Cerebellar cortex (tissue), 1 donor: Measurements from ENCODE around the gene ODAM.
"Not testable (repeated sequence)": the region's sequence is repeated elsewhere in the genome, so short reads cannot be mapped to it uniquely, and the experiment has no call there.

Source experiments
- DNase-seq: peaks from one replicate; pipeline ENCODE4 v3.0.0-alpha.2; 2015; ENCODE audit warnings: low spot score

Gene ODAM, protein sequence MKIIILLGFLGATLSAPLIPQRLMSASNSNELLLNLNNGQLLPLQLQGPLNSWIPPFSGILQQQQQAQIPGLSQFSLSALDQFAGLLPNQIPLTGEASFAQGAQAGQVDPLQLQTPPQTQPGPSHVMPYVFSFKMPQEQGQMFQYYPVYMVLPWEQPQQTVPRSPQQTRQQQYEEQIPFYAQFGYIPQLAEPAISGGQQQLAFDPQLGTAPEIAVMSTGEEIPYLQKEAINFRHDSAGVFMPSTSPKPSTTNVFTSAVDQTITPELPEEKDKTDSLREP

GRCh38 chr4:70195425-70195824 lies at the start of gene ODAM:
Gene ODAM (plus strand): TSS chr4:70195725. CDS start chr4:70196544, 819 bp downstream.
- no peak for DNase-seq

GRCh38 chr4:70151271-70151670 lies 44.3 kb upstream of the ODAM start:
- no peak for DNase-seq

- DNase-seq, result no peak
Measured at GRCh38 chr4:70152088-70152487, 43.4 kb upstream of the ODAM start.

DNA sequence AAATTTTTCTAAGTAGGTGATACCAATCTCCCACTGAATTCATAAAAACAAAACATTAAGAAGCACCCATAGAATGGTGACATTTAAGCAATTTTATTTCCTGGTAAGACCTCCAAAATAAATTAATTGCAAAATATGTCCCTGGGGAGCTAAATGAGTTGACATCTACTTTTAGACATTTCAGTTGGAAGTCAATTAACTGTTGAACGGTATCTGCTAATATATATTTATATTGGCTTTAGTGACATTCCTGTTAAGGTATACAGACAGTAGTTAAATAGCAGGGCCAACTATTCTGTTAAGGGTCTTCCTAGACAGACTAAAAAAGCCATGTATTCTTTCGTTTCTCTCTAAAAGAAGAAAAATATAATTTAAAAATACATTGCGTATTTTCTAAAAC lies 41.6 kb upstream of the ODAM start, which contains the start of gene PRR27:
Gene PRR27, plus strand, starts transcription at position 301 of the 400 bp plus-strand sequence. CDS start 139 bp downstream, outside the sequence.
- no peak for DNase-seq

GRCh38 chr4:70158576-70158975 lies 36.9 kb upstream of the ODAM start:
- DNase-seq, result no peak

DNA sequence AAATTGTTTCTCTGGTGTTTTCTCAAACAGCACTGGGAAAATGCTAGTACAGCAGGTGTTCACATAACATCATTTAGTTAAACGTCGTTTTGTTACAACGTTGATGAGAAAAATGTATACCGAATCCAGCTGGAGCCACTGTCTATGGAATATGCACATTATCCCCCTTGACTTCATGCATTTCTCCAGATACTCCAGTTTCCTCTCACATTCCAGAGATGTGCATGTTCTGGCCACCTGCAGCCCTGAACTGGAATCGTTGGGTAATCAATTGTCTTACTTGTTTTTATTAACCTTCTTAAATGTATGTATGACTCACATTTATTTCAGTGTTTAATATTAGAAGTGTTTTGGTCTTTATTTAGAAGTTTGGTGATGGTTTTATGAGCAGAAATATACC lies 18.4 kb upstream of the ODAM start:
- no peak for DNase-seq

DNA sequence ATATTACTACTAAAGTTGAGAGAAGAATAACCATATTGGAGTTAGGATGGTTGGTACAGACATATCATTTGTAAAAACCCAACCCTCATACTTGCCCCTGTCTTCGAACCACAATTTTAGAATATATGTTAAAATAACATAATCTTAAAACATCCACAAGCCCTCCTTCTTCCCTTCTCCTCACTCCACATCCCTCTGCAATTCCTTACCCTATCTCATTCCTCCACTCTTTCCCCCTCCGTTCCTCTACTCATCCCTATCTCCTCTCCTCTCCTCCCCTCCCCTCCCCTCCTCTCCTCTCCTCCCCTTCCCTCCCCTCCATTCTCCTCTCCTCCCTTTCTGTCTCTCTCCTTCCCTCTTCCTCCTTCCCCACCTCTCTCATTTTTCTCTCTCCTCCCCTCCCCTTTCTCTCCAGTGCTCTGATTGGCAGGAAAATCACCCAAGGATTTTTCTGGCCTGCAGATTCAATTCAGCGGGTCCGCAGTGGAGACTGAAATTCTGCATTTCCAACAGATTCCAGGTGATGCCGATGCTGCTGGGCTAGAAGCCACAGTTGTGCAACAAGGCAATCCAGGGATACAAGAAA lies 17.4 kb upstream of the ODAM start:
- DNase-seq, result no peak

- no peak for DNase-seq
Measured at GRCh38 chr4:70179811-70180210, 15.7 kb upstream of the ODAM start.

GRCh38 chr4:70181864-70182263 lies 13.7 kb upstream of the ODAM start:
- no peak for DNase-seq

- no peak for DNase-seq
Measured at GRCh38 chr4:70182517-70183167, 12.9 kb upstream of the ODAM start.

- DNase-seq, result peak; percentile 19
Measured at GRCh38 chr4:70183168-70183939, 12.2 kb upstream of the ODAM start.

DNA sequence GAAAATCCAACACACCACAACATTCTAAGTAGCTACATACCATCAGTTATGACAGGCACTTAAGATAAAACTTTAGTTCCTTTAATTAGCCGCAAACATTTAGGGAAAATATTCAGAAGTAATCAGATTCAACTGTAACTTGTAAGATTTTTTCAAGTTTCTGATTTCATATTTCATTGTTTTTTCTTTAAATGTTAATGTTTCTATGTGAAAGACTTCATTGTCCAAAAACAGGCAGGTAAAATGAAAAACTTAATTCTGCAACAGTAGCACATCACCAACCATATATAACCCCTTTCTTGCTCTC lies 11.6 kb upstream of the ODAM start:
- no peak for DNase-seq

DNA sequence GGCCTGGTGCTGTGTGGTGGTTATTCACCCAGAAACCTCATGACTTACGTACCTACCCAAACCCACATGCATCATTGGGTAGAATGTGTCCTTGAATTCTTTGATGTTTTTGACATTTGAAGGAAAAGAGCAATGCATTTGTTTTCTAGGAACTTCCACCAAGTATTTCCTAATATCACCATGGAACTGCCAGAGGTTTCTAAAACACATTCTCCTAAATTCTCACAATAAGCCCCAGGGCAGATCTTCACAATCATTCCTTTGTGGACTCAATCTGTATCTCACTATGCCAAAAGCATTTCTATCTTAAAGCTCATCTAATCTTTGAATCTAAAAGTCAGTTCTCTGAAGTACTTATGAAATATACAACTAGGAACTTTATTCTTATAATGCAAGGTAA lies 8.3 kb upstream of the ODAM start:
- DNase-seq, result no peak

DNA sequence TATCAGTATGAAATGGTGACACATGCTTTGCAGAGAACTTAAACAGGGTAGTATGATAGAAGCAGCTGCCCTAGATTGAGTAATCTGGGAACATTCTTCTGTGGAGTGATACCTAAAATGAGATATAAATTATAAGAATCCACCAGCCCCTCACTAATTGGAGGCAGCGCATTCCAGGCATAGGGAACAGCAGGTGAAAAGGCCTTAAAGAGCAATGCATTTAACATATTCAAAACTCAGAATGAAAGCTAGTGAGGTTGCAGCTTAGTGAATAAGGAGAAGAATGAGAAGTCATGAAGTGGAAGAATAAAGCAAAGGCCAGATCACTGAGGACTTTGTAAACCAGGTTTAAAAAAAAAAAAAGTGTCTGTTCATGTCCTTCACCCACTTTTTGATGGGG lies 4.9 kb upstream of the ODAM start:
- no peak for DNase-seq

GRCh38 chr4:70191647-70192046 lies 3.9 kb upstream of the ODAM start:
- DNase-seq, result no peak

DNA sequence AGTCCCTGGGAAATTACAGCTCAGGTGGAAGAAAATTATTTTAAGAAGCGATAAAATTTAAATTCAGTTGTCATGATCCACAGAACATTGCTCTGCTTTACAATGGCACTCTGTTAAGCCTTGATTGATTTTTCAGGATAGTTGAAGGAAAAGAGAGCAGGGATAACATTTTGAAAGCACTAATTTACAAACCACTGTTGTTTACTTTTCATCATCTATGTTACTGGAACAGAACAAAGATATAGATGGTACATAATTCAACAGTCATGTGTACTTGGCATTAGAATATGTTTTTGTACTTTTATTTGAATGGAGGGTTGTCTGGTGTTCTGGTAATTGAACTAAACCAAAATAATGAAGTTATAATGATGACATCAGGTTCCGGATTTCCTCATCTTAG lies 2.6 kb upstream of the ODAM start:
- DNase-seq, result no peak

- no peak for DNase-seq
Measured at GRCh38 chr4:70196857-70197256, 1.3 kb downstream of the ODAM start.

- DNase-seq, result no peak
Measured at GRCh38 chr4:70197842-70198241, 2.3 kb downstream of the ODAM start.

GRCh38 chr4:70203601-70204000 lies 8.1 kb downstream of the ODAM start:
- DNase-seq, result no peak

- not testable (repeated sequence) for DNase-seq
Measured at GRCh38 chr4:70212752-70213151, 17.2 kb downstream of the ODAM start.

DNA sequence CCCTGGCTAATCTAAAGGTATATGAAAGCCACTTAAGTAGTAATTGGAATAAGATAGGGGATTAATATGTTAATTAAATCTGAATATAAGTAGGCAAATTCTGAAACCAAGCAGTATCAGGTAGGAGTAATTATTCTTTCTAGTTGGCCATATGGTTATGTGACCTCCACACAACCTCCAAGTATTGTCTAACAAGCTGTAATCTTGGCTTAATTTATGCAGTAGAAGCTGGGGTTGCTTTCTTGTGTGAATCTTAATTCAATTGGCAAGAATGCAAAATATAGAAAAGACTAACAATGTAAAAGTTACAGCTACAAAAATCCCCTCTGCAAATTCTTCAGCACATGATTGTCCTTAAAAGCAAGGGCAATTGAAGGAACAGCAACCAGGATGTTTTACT lies 20.6 kb downstream of the ODAM start:
- not testable (repeated sequence) for DNase-seq

DNA sequence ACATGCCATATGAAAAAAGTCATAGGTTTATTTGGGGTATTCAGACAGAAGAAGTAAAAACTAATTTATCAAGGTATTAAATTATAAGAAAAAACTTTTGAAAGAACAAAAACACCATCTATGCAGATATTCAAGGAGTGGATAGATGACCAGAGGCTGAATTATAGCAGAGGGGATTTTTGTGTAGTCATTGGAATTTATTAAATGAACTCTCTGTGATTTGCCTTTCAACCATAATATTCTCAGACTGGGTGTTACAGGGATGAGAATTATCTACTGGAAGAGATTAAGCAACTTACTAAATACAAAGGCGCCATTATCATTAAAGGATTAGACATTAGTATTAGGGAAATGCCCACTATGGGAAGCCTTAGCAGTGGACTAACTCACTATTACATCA lies 21.0 kb downstream of the ODAM start:
- not testable (repeated sequence) for DNase-seq

DNA sequence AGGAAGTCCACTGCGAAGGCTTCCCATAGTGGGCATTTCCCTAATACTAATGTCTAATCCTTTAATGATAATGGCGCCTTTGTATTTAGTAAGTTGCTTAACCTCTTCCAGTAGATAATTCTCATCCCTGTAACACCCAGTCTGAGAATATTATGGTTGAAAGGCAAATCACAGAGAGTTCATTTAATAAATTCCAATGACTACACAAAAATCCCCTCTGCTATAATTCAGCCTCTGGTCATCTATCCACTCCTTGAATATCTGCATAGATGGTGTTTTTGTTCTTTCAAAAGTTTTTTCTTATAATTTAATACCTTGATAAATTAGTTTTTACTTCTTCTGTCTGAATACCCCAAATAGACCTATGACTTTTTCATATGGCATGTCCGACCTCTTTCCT lies 25.9 kb downstream of the ODAM start:
- not testable (repeated sequence) for DNase-seq
